GM12878 (cell line): ENCODE measurements around the gene ANKRD24. TPM values are rescaled to one million over a fixed set of nuclear protein-coding genes. Genes with fewer than 3 reads are reported as not detected.

Experiments
- BCL3 ChIP-seq: IDR thresholded peaks from 2 replicates; pipeline ENCODE4 v1.6.1; 2011; ENCODE audit warnings: borderline replicate concordance, low read depth, mild to moderate bottlenecking, moderate library complexity, low read length; ENCODE audit not compliant: insufficient read depth, poor library complexity, severe bottlenecking
- BHLHE40 ChIP-seq, 2 experiments: fragments of 450-650 bp in 1 of 2; IDR thresholded peaks; 2 replicates each; pipeline ENCODE4 v1.6.1; 2011 to 2017; ENCODE audit warnings: low read depth in 2 of 2, borderline replicate concordance in 1 of 2, improper control_type of control experiment in 1 of 2, low read length in 1 of 2, mild to moderate bottlenecking in 1 of 2
- DPF2 ChIP-seq: fragments of 450-650 bp; IDR thresholded peaks from 2 replicates; pipeline ENCODE4 v1.6.1; 2017; ENCODE audit warnings: mild to moderate bottlenecking
- IRF5 ChIP-seq: fragments of 450-650 bp; IDR thresholded peaks from 2 replicates; pipeline ENCODE4 v1.6.1; 2017; ENCODE audit warnings: borderline replicate concordance
- KLF5 ChIP-seq: fragments of 450-650 bp; IDR thresholded peaks from 2 replicates; pipeline ENCODE4 v1.6.1; 2014; ENCODE audit warnings: mild to moderate bottlenecking; ENCODE audit not compliant: partially characterized antibody
- MEF2A ChIP-seq: IDR thresholded peaks from 2 replicates; pipeline ENCODE4 v1.6.1; 2011; ENCODE audit warnings: low read depth, mild to moderate bottlenecking, low read length, moderate library complexity; ENCODE audit not compliant: insufficient read depth
- RAD51 ChIP-seq: fragments of 450-650 bp; IDR thresholded peaks from 2 replicates; pipeline ENCODE4 v1.6.1; 2016; ENCODE audit warnings: moderate library complexity, mild to moderate bottlenecking, inconsistent platforms
- RCOR1 ChIP-seq: conservative IDR thresholded peaks from 2 replicates; pipeline ENCODE4 v1.6.1; 2012; ENCODE audit warnings: low read depth, low read length, improper control_type of control experiment
- RELA ChIP-seq: fragments of 450-650 bp; IDR thresholded peaks from 2 replicates; pipeline ENCODE4 v1.8.0; 2014; ENCODE audit warnings: borderline replicate concordance; ENCODE audit not compliant: partially characterized antibody
- SMAD1 ChIP-seq: fragments of 450-650 bp; IDR thresholded peaks from 2 replicates; pipeline ENCODE4 v1.6.1; 2018; ENCODE audit warnings: mild to moderate bottlenecking, low read depth; ENCODE audit not compliant: partially characterized antibody
- SMAD5 ChIP-seq: IDR thresholded peaks from 2 replicates; pipeline ENCODE4 v1.6.1; 2016; ENCODE audit warnings: antibody characterized with exemption, low read depth
- SRF ChIP-seq, 2 experiments: IDR thresholded peaks; 2 replicates each; pipeline ENCODE4 v1.6.1; 2011; ENCODE audit warnings: low read depth in 2 of 2, low read length in 2 of 2, mild to moderate bottlenecking in 1 of 2, moderate library complexity in 1 of 2
- USF1 ChIP-seq: IDR thresholded peaks from 2 replicates; pipeline ENCODE4 v1.6.1; 2011; ENCODE audit warnings: borderline replicate concordance, low read depth, mild to moderate bottlenecking, moderate library complexity, mixed read lengths, low read length; ENCODE audit not compliant: insufficient read depth; ENCODE audit errors: extremely low read length
- WRNIP1 ChIP-seq: IDR thresholded peaks from 2 replicates; pipeline ENCODE4 v1.6.1; 2011; ENCODE audit warnings: low read depth, low read length, improper control_type of control experiment, borderline replicate concordance
- ZBTB11 ChIP-seq: fragments of 450-650 bp; formaldehyde crosslinking; IDR thresholded peaks from 2 replicates; pipeline ENCODE4 v1.5.0; 2022; ENCODE audit warnings: mild to moderate bottlenecking, missing genetic modification characterization
- ZBTB4 ChIP-seq: fragments of 450-650 bp; formaldehyde crosslinking; IDR thresholded peaks from 2 replicates; pipeline ENCODE4 v1.4.0; 2022; ENCODE audit warnings: mild to moderate bottlenecking, moderate library complexity
- ZNF207 ChIP-seq: fragments of 450-650 bp; IDR thresholded peaks from 2 replicates; pipeline ENCODE4 v1.6.1; 2014; ENCODE audit warnings: antibody characterized with exemption, mild to moderate bottlenecking, borderline replicate concordance
- ZSCAN29 ChIP-seq: fragments of 450-650 bp; IDR thresholded peaks from 2 replicates; pipeline ENCODE4 v1.6.1; 2017; ENCODE audit warnings: mild to moderate bottlenecking, moderate library complexity
- polyA plus RNA-seq, 11 experiments: library from polyadenylated mRNA; depleted of rRNA in 4 of 11; unstranded in 6 of 11; stranded (reverse) in 5 of 11; fragments of >200 nt; fragmentation: Nextera tagmentation in 4 of 11; fragmentation: Illumina TruSeq in 1 of 11; extraction: Ambion mirVana in 4 of 11; extraction: Trizol in 1 of 11; gene quantifications; 1 replicate in 1 of 11; 2 replicates in 10 of 11; pipeline versions ENCODE4 v1.2.1 to v1.2.3, GENCODE V29; 2011 to 2016; ENCODE audit warnings: inconsistent platforms in 2 of 11, missing spikeins in 2 of 11, low read depth in 1 of 11
- total RNA-seq, 4 experiments: library from RNA; depleted of rRNA in 3 of 4; stranded (reverse); fragments of >200 nt in 3 of 4; fragmentation: Illumina TruSeq in 1 of 4; extraction: Trizol in 1 of 4; gene quantifications; 2 replicates each; pipeline versions ENCODE4 v1.2.1 to v1.2.3, GENCODE V29; 2013 to 2021

The ANKRD24 gene
- total and polyA plus RNA-seq, 10 of the 15 experiments (the other 5 are each of a cell fraction or from before 2014, with no cell fraction given) = 0.02 to 0.59 (median 0.35) TPM; not detected in 1

- TF ChIP-seq DPF2 = peak; percentile 66; the same call in 1 of the 2 replicates
- no peak for TF ChIP-seq SMAD1
- peak; percentile 91 for TF ChIP-seq RELA
- peak; percentile 81; the same call in 1 of the 2 replicates for TF ChIP-seq ZNF207
- TF ChIP-seq RAD51 = no peak
- peak; percentile 77; the same call in 1 of the 2 replicates for TF ChIP-seq RCOR1
- TF ChIP-seq KLF5 = peak; percentile 89
- no peak for TF ChIP-seq USF1
- no peak for TF ChIP-seq MEF2A
- TF ChIP-seq ZSCAN29 = no peak
- no peak for TF ChIP-seq BCL3
- TF ChIP-seq ZBTB4 (CRISPR knock-in tag) = no peak
- TF ChIP-seq ZBTB11 (CRISPR knock-in tag) = no peak
- TF ChIP-seq WRNIP1 = no peak
- TF ChIP-seq IRF5 = no peak
- TF ChIP-seq SRF (IDR thresholded peaks at IDR 0.05; ENCODE audit: low read depth in 2 of 2, low read length in 2 of 2) = peak in 1 of 2 experiments; percentile 64; a peak in 1 of 4 replicates
- TF ChIP-seq BHLHE40 (IDR thresholded peaks at IDR 0.05; ENCODE audit: borderline replicate concordance in 1 of 2, low read depth in 2 of 2, low read length in 1 of 2) = peak in 1 of 2 experiments; percentile 68; a peak in 2 of 4 replicates
- peak; percentile 82 for TF ChIP-seq SMAD5
Observed at GRCh38 chr19:4182084-4182810, at the start of gene ANKRD24, which contains the start of gene SIRT6 (continued).
